ENCODE measurements around the gene PRKACG.

Gene PRKACG

GRCh38 chr9:69045821-69046220, 31.9 kb upstream of the PRKACG start:
- no peaks in the 10 kb centered on the region for H3K27me3 ChIP-seq (ENCODE audit: control insufficient read depth in 2 of 2, insufficient read depth in 2 of 2, low read length in 2 of 2)
- no peak overlapping the region for H3K27ac ChIP-seq (ENCODE audit: low read depth in 2 of 2, low read length in 2 of 2)
- peaks cover 14 to 16% of the 10 kb centered on the region in 2 donors for H3K36me3 ChIP-seq (ENCODE audit: control insufficient read depth in 2 of 2, insufficient read depth in 2 of 2, low read length in 2 of 2)
- no peaks in the 10 kb centered on the region for H3K4me1 ChIP-seq (ENCODE audit: control insufficient read depth in 2 of 2, insufficient read depth in 2 of 2, low read length in 2 of 2)
- no peak overlapping the region for H3K4me3 ChIP-seq (ENCODE audit: low read length in 2 of 2)
- H3K9me3 ChIP-seq (ENCODE audit: control insufficient read depth in 2 of 2, low read length in 2 of 2): no peaks in the 10 kb centered on the region
- no peak overlapping the region for H3K9ac ChIP-seq (ENCODE audit: low read depth in 1 of 2, low read length in 2 of 2)

GRCh38 chr9:69044240-69045219, 30.6 kb upstream of the PRKACG start:
- H3K9me3 ChIP-seq (ENCODE audit: control insufficient read depth in 2 of 2, low read length in 2 of 2): no peaks in the 10 kb centered on the region
- H3K9ac ChIP-seq (ENCODE audit: low read depth in 1 of 2, low read length in 2 of 2): no peak overlapping the region
- H3K4me3 ChIP-seq (ENCODE audit: low read length in 2 of 2): no peak overlapping the region
- peaks cover 14 to 16% of the 10 kb centered on the region in 2 donors for H3K36me3 ChIP-seq (ENCODE audit: control insufficient read depth in 2 of 2, insufficient read depth in 2 of 2, low read length in 2 of 2)
- H3K27ac ChIP-seq (ENCODE audit: low read depth in 2 of 2, low read length in 2 of 2): no peak overlapping the region
- H3K4me1 ChIP-seq (ENCODE audit: control insufficient read depth in 2 of 2, insufficient read depth in 2 of 2, low read length in 2 of 2): no peaks in the 10 kb centered on the region
- H3K27me3 ChIP-seq (ENCODE audit: control insufficient read depth in 2 of 2, insufficient read depth in 2 of 2, low read length in 2 of 2): no peaks in the 10 kb centered on the region

- H3K27me3 ChIP-seq (ENCODE audit: control insufficient read depth in 2 of 2, insufficient read depth in 2 of 2, low read length in 2 of 2): no peaks in the 10 kb centered on the region
- no peaks in the 10 kb centered on the region for H3K36me3 ChIP-seq (ENCODE audit: control insufficient read depth in 2 of 2, insufficient read depth in 2 of 2, low read length in 2 of 2)
- no peak overlapping the region for H3K4me3 ChIP-seq (ENCODE audit: low read length in 2 of 2)
- no peak overlapping the region for H3K27ac ChIP-seq (ENCODE audit: low read depth in 2 of 2, low read length in 2 of 2)
- no peak overlapping the region for H3K9ac ChIP-seq (ENCODE audit: low read depth in 1 of 2, low read length in 2 of 2)
- no peaks in the 10 kb centered on the region for H3K9me3 ChIP-seq (ENCODE audit: control insufficient read depth in 2 of 2, low read length in 2 of 2)
- H3K4me1 ChIP-seq (ENCODE audit: control insufficient read depth in 2 of 2, insufficient read depth in 2 of 2, low read length in 2 of 2): peaks cover 5 to 6% of the 10 kb centered on the region in 2 donors
These were observed 26.7 kb upstream of the PRKACG start for GRCh38 chr9:69040646-69041045.

GRCh38 chr9:69036799-69037198, 22.9 kb upstream of the PRKACG start:
- Histone ChIP-seq H3K4me1 (ENCODE audit: control insufficient read depth in 2 of 2, insufficient read depth in 2 of 2, low read length in 2 of 2) (peaks cover 5 to 10% of the 10 kb centered on the region in 2 donors), H3K27ac (ENCODE audit: low read depth in 2 of 2, low read length in 2 of 2) (no peak overlapping the region), H3K9me3 (ENCODE audit: control insufficient read depth in 2 of 2, low read length in 2 of 2) (no peaks in the 10 kb centered on the region), H3K36me3 (ENCODE audit: control insufficient read depth in 2 of 2, insufficient read depth in 2 of 2, low read length in 2 of 2) (no peaks in the 10 kb centered on the region), H3K4me3 (ENCODE audit: low read length in 2 of 2) (peak overlapping the region; percentile 97 to 98), H3K27me3 (ENCODE audit: control insufficient read depth in 2 of 2, insufficient read depth in 2 of 2, low read length in 2 of 2) (no peaks in the 10 kb centered on the region), H3K9ac (ENCODE audit: low read depth in 1 of 2, low read length in 2 of 2) (peak overlapping the region; percentile 65 to 80)

- Histone ChIP-seq H3K9me3 (ENCODE audit: control insufficient read depth in 2 of 2, low read length in 2 of 2) (no peaks in the 10 kb centered on the region), H3K9ac (ENCODE audit: low read depth in 1 of 2, low read length in 2 of 2) (peak overlapping the region; percentile 65 to 80), H3K36me3 (ENCODE audit: control insufficient read depth in 2 of 2, insufficient read depth in 2 of 2, low read length in 2 of 2) (no peaks in the 10 kb centered on the region), H3K4me3 (ENCODE audit: low read length in 2 of 2) (peak overlapping the region; percentile 97 to 98), H3K27me3 (ENCODE audit: control insufficient read depth in 2 of 2, insufficient read depth in 2 of 2, low read length in 2 of 2) (no peaks in the 10 kb centered on the region), H3K4me1 (ENCODE audit: control insufficient read depth in 2 of 2, insufficient read depth in 2 of 2, low read length in 2 of 2) (peaks cover 5 to 10% of the 10 kb centered on the region in 2 donors), H3K27ac (ENCODE audit: low read depth in 2 of 2, low read length in 2 of 2) (peak overlapping the region; percentile 69 to 74)
These were observed 22.4 kb upstream of the PRKACG start for GRCh38 chr9:69036309-69036708.

GRCh38 chr9:69035438-69036308, 21.8 kb upstream of the PRKACG start, which contains the start of gene FXN:
FXN (plus strand) TSS chr9:69035752; CDS start chr9:69035783, 31 bp downstream.
- peak within 1 kb of the TSS; percentile 97 to 98 for H3K4me3 ChIP-seq (ENCODE audit: low read length in 2 of 2)
- no peaks in the 10 kb centered on the region for H3K36me3 ChIP-seq (ENCODE audit: control insufficient read depth in 2 of 2, insufficient read depth in 2 of 2, low read length in 2 of 2)
- peaks cover 5 to 10% of the 10 kb centered on the region in 2 donors for H3K4me1 ChIP-seq (ENCODE audit: control insufficient read depth in 2 of 2, insufficient read depth in 2 of 2, low read length in 2 of 2)
- peak within 1 kb of the TSS; percentile 69 to 74 for H3K27ac ChIP-seq (ENCODE audit: low read depth in 2 of 2, low read length in 2 of 2)
- H3K27me3 ChIP-seq (ENCODE audit: control insufficient read depth in 2 of 2, insufficient read depth in 2 of 2, low read length in 2 of 2): no peaks in the 10 kb centered on the region
- no peaks in the 10 kb centered on the region for H3K9me3 ChIP-seq (ENCODE audit: control insufficient read depth in 2 of 2, low read length in 2 of 2)
- H3K9ac ChIP-seq (ENCODE audit: low read depth in 1 of 2, low read length in 2 of 2): peak within 1 kb of the TSS; percentile 65 to 80

GRCh38 chr9:69034071-69034470, 20.2 kb upstream of the PRKACG start:
- H3K4me3 ChIP-seq (ENCODE audit: low read length in 2 of 2): no peak overlapping the region
- no peaks in the 10 kb centered on the region for H3K9me3 ChIP-seq (ENCODE audit: control insufficient read depth in 2 of 2, low read length in 2 of 2)
- H3K4me1 ChIP-seq (ENCODE audit: control insufficient read depth in 2 of 2, insufficient read depth in 2 of 2, low read length in 2 of 2): peaks cover 5 to 10% of the 10 kb centered on the region in 2 donors
- no peaks in the 10 kb centered on the region for H3K27me3 ChIP-seq (ENCODE audit: control insufficient read depth in 2 of 2, insufficient read depth in 2 of 2, low read length in 2 of 2)
- no peaks in the 10 kb centered on the region for H3K36me3 ChIP-seq (ENCODE audit: control insufficient read depth in 2 of 2, insufficient read depth in 2 of 2, low read length in 2 of 2)
- no peak overlapping the region for H3K27ac ChIP-seq (ENCODE audit: low read depth in 2 of 2, low read length in 2 of 2)
- no peak overlapping the region for H3K9ac ChIP-seq (ENCODE audit: low read depth in 1 of 2, low read length in 2 of 2)

- H3K36me3 ChIP-seq (ENCODE audit: control insufficient read depth in 2 of 2, insufficient read depth in 2 of 2, low read length in 2 of 2): no peaks in the 10 kb centered on the region
- H3K4me1 ChIP-seq (ENCODE audit: control insufficient read depth in 2 of 2, insufficient read depth in 2 of 2, low read length in 2 of 2): peaks cover 0 to 4% of the 10 kb centered on the region in 2 donors
- no peaks in the 10 kb centered on the region for H3K9me3 ChIP-seq (ENCODE audit: control insufficient read depth in 2 of 2, low read length in 2 of 2)
- H3K4me3 ChIP-seq (ENCODE audit: low read length in 2 of 2): no peak overlapping the region
- H3K27ac ChIP-seq (ENCODE audit: low read depth in 2 of 2, low read length in 2 of 2): no peak overlapping the region
- H3K27me3 ChIP-seq (ENCODE audit: control insufficient read depth in 2 of 2, insufficient read depth in 2 of 2, low read length in 2 of 2): no peaks in the 10 kb centered on the region
- H3K9ac ChIP-seq (ENCODE audit: low read depth in 1 of 2, low read length in 2 of 2): no peak overlapping the region
These were observed 17.1 kb upstream of the PRKACG start for GRCh38 chr9:69030851-69031645.

GRCh38 chr9:69029535-69029934, 15.6 kb upstream of the PRKACG start:
- H3K9ac ChIP-seq (ENCODE audit: low read depth in 1 of 2, low read length in 2 of 2): no peak overlapping the region
- H3K4me3 ChIP-seq (ENCODE audit: low read length in 2 of 2): no peak overlapping the region
- no peaks in the 10 kb centered on the region for H3K36me3 ChIP-seq (ENCODE audit: control insufficient read depth in 2 of 2, insufficient read depth in 2 of 2, low read length in 2 of 2)

More at GRCh38 chr9:69029535-69029934, 15.6 kb upstream of the PRKACG start:
- Histone ChIP-seq H3K4me1 (ENCODE audit: control insufficient read depth in 2 of 2, insufficient read depth in 2 of 2, low read length in 2 of 2) (no peaks in the 10 kb centered on the region), H3K9me3 (ENCODE audit: control insufficient read depth in 2 of 2, low read length in 2 of 2) (no peaks in the 10 kb centered on the region), H3K27me3 (ENCODE audit: control insufficient read depth in 2 of 2, insufficient read depth in 2 of 2, low read length in 2 of 2) (no peaks in the 10 kb centered on the region), H3K27ac (ENCODE audit: low read depth in 2 of 2, low read length in 2 of 2) (no peak overlapping the region)

All from mucosa of rectum (tissue), 2 donors.